Endometrial microvascular endothelial cells (primary cell): ENCODE results near the gene ARHGEF11. TPM values are rescaled to one million over a fixed set of nuclear protein-coding genes. Genes with fewer than 3 reads are reported as not detected.

Experiments used
- in situ Hi-C: cut with HindIII; loops from 2 replicates; pipeline ENCODE4 v1.10.0; 2017; ENCODE audit warnings: low sequenced_read_pairs, low pct_unique_long_range_greater_than_20kb; ENCODE audit errors: inconsistent ontology term
- total RNA-seq: library from RNA; depleted of rRNA; stranded (reverse); fragments of >200 nt; gene quantifications from one replicate; pipeline ENCODE4 v1.2.3, GENCODE V29; 2015; ENCODE audit errors: inconsistent ontology term

Gene ARHGEF11, protein sequence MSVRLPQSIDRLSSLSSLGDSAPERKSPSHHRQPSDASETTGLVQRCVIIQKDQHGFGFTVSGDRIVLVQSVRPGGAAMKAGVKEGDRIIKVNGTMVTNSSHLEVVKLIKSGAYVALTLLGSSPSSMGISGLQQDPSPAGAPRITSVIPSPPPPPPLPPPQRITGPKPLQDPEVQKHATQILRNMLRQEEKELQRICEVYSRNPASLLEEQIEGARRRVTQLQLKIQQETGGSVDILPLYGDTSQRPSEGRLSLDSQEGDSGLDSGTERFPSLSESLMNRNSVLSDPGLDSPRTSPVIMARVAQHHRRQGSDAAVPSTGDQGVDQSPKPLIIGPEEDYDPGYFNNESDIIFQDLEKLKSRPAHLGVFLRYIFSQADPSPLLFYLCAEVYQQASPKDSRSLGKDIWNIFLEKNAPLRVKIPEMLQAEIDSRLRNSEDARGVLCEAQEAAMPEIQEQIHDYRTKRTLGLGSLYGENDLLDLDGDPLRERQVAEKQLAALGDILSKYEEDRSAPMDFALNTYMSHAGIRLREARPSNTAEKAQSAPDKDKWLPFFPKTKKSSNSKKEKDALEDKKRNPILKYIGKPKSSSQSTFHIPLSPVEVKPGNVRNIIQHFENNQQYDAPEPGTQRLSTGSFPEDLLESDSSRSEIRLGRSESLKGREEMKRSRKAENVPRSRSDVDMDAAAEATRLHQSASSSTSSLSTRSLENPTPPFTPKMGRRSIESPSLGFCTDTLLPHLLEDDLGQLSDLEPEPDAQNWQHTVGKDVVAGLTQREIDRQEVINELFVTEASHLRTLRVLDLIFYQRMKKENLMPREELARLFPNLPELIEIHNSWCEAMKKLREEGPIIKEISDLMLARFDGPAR (N-terminal part only)
- total RNA-seq: 13.2 TPM

GRCh38 chr1:157045250-157046218 lies at the start of gene ARHGEF11:
ARHGEF11 (minus strand) TSS chr1:157045742; CDS start chr1:157044330, 1,412 bp downstream.
- in situ Hi-C loops: no loop called here

GRCh38 chr1:157095091-157095490 lies 49.5 kb upstream of the ARHGEF11 start:
- in situ Hi-C loops: no loop called here

DNA sequence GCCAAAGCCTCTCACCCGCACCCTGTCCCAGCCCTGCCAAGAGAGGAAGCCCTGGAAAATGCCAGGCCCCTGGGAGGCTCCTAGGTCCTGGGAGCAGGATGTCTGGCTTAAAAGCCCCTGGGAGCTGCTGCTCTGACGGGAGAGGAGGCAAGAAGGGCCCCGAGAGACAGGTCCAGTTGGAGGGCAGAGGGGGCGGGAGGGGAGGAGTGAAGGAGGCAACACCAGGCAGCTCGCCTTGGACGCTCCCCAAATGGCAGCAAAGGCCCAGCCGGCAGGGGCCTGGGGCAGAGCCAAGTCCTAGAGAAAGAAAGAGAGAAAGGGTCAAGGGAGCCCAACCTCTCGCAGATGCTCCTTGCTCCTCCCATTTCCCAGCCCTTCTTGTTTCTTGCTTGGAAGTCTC lies 47.3 kb upstream of the ARHGEF11 start:
- in situ Hi-C loops: no loop called here

DNA sequence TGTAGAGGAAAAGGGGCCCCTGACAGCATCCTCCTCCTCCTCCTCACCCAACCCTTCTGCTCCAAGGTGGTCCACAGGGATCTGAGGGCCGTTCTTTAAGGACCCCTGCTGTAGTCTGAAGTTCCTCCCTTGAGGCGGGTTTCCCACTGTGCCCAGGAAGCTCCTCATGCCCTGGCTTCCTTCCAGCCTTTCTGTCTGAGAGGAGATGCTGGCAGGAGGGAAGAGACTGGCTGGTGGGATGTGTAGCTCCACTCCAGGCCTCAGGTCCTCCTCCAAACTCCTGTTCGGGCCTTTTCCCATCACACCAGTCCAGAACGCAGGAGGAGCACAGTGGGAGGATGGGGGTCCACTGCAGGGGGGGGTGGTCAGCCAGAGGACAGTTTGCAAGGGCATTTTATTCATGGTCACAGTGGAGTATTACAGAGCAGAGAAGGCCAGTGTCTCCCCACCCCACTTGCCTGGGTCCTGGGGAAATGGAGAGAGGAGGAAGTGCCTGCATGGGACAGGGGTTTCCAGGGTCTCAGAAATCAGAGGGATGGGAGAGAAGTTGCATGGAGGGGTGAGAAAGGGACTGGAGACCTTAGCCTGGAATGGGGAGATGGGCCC lies 46.2 kb upstream of the ARHGEF11 start:
- in situ Hi-C loops: no loop called here

- in situ Hi-C loops: no loop called here
These were observed 45.6 kb upstream of the ARHGEF11 start for GRCh38 chr1:157091186-157091585.

GRCh38 chr1:157090771-157091170 lies 45.2 kb upstream of the ARHGEF11 start:
- in situ Hi-C loops: no loop called here

DNA sequence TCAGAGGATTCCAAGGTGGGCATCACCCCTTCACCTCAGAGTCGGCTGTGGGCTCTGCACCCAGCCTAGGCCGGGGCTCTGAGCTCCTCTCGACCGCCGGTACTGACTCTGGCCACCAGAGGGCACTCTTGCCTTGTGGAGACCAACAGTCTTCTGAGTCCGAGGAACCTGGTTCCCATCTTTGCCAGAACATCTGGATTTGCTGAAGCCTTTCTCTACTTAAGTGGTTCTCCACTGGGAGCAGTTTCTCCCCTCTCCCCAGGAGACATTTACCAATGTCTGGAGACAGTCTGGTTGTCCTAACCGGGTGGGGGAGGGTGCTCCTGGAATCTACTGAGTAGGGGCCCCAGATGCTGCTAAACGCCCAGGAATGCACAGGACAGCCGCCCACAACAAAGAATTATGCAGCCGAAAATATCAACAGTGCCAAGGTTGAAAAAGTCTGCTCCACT lies 44.7 kb upstream of the ARHGEF11 start:
- in situ Hi-C loops: no loop called here

DNA sequence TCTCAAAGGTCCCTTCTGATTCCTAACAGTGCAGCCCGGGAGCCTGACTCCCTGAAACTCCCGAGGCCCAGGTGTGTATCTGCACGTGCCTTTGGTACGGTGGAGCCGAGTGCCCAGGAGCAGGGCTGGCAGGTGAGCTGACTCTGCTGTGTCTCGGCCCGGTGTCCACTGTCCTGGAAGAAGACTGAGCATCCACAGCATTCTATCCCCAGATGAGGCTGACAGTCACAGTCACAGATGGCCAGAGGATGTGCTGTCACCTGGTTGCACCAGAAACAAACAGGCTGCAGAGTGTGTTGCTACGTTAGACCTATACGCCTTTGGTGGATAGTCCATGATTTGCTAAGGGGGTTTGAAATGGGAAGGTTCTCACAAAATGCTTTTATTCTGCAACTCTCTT lies 44.2 kb upstream of the ARHGEF11 start:
- in situ Hi-C loops: no loop called here

DNA sequence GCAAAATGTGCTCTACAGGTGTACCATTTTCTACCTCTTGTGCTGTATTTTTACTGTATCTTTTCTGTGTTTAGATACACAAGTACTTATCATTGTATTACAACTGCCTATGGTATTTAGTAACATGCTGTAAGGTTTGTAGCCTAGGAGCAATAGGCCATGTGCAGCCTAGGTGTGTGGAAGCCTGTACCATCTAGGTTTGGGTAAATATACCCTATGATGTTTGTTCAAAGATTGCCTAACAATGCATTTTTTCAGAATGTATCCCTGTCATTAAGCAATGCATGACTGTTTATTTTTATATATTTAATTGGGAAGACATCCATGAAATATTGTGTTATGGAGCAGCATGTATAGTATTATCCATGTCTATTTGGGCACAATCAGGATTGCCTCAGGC lies 43.1 kb upstream of the ARHGEF11 start:
- in situ Hi-C loops: no loop called here

DNA sequence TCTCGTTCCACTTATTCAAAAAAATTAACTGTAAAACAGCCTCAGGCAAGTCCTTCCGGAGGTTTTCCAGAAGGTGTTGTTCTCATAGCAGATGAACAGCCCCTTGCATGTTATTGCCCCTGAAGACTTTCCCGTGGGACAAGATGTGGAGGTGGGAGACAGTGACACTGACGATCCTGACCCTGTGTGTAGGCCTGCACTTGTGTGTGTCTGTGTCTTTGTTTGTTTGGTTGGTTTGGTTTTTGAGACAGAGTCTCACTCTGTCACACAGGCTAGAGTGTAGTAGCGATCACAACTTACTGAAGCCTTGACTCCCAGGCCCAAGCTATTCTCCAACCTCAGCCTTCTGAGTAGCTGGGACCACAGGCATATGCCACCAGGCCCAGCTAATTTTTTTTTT lies 41.5 kb upstream of the ARHGEF11 start:
- in situ Hi-C loops: no loop called here

DNA sequence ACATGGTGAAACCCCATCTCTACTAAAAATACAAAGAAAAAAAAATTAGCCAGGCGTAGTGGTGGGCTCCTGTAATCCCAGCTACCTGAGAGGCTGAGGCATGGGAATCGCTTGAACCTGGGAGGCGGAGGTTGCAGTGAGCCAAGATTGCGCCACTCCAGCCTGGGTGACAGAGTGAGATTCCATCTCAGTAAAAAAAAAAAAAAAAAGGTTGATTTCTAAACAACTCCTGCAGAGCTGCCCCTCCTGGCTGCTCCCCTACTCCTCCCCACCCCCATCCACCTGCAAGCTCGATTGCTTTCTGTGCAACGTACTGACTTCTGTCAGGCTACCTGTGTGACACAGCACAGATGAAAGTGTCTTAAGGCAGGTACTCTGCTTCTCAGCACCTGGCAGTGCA lies 40.8 kb upstream of the ARHGEF11 start:
- in situ Hi-C loops: no loop called here

DNA sequence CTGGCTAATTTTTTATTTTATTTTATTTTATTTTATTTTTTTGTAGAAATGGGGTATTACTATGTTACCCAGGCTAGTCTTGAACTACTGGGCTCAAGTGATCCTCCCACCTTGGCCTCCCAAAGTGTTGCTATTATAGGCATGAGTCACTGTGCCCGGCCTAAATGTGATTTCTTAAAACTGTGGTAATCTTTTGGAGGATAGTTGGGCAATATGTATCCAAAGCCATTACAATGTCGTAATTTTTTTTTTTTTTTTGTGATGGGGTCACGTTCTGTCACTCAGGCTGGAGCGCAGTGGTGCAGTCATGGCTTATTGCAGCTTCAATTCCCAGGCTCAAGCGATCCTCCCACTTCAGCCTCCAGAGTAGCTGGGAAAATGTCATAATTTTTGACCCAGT lies 39.9 kb upstream of the ARHGEF11 start:
- in situ Hi-C loops: no loop called here

DNA sequence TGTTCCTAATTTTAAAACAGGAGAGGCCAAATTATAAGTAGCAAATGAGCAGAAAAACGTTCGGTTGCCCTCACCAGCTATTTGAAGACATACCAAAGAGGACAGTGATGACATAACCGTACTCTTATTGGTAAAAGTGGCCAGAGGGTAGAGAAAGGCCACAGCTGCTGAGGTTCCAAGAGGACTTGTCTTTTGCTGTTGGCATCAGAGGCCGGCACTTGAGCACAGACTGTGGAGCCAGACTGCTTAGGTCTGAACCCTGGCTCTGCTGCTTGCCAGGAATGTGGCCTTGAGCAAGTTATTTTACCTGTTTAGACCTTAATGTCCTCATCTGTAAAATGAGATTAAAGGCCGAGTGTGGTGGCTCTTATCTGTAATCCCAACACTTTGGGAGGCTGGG lies 39.2 kb upstream of the ARHGEF11 start:
- in situ Hi-C loops: no loop called here

- in situ Hi-C loops: no loop called here
These were observed 36.2 kb upstream of the ARHGEF11 start for GRCh38 chr1:157081707-157082106.

DNA sequence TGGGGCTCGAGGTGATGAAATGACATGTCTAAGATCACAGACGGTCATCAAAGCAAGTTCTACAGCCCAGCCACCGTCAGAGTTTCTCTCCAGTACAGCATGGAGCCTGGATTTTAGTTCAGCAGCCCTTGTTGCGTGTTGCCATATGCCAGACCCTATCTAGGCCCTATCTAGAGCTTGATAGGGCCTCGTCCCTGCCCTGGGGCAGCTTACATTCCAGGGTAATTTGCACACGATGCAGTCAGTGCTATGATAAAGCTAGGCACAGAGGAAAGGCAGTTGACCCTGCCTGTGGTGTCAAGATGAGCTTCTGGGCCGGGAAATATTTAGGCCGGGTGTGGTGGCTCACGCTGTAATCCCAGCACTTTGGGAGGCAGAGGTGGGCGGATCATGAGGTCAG lies 35.2 kb upstream of the ARHGEF11 start:
- in situ Hi-C loops: no loop called here

DNA sequence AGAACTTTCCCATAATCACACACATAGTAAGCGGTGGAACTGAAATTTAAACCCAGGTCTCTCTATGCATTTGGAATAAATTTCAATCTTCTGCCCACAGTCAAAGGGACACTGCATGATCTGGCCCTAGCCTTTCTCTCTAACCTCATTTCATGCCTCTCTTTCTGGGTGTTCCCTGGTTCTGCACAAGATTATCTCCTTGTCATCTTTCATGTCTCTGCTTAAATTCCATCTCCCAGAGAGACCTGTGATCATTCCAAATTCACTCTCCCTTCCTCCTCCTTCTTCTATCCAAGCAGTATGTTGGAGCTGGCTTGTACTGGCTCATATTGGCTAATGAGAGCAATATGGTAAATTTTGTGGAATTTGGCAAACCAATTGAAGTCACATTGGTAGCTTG lies 31.9 kb upstream of the ARHGEF11 start:
- in situ Hi-C loops: no loop called here

DNA sequence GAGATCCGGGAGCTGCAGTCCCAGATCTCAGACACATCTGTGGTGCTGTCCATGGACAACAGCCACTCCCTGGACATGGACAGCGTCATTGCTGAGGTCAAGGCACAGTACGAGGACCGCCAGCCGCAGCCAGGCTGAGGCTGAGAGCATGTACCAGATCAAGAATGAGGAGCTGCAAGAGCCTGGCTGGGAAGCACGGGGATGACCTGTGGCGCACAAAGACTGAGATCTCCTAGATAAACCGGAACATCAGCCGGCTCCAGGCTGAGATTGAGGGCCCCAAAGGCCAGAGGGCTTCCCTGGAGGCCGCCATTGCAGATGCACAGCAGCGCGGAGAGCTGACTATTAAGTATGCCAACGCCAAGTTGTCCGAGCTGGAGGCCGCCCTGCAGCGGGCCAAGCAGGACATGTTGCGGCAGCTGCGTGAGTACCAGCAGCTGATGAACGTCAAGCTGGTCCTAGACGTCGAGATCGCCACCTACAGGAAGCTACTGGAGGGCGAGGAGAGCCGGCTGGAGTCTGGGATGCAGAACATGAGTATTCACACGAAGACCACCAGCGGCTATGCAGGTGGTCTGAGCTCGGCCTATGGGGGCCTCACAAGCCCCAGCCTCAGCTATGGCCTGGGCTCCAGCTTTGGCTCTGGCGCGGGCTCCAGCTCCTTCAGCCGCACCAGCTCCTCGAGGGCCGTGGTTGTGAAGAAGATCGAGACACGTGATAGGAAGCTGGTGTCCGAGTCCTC lies 28.6 kb upstream of the ARHGEF11 start:
- in situ Hi-C loops: no loop called here

DNA sequence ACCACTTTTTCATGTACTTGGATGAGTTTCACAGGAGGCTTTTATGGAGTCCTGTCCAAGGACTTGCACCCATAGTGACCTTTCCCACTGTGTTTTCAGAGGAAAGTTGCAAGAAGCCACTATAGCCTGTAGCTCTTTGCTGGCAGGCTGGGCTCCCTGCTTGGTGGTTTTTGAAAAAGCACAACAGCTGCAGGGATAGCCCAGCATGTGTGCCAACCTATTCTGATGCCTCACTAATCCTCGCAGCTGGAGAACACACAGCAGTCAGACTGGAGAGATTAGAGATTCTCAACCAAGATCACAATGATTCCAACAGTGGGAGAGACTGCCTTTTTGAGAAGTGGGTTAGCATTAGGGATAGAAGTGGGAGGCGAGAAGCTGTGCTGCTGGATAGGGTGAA lies 24.1 kb upstream of the ARHGEF11 start:
- in situ Hi-C loops: no loop called here
